SKM-1 treated with dmso at 0.1 percent for 144 hours (cell line): Measurements from ENCODE around the gene UBE2K.
"Not testable (repeated sequence)": the region's sequence is repeated elsewhere in the genome, so short reads cannot be mapped to it uniquely, and the experiment has no call there.

Experiments
- DNase-seq: peaks from one replicate; lab custom pipeline; 2025; ENCODE audit not compliant: unreplicated experiment; lab: John Stamatoyannopoulos, UW

The UBE2K gene, protein sequence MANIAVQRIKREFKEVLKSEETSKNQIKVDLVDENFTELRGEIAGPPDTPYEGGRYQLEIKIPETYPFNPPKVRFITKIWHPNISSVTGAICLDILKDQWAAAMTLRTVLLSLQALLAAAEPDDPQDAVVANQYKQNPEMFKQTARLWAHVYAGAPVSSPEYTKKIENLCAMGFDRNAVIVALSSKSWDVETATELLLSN

DNA sequence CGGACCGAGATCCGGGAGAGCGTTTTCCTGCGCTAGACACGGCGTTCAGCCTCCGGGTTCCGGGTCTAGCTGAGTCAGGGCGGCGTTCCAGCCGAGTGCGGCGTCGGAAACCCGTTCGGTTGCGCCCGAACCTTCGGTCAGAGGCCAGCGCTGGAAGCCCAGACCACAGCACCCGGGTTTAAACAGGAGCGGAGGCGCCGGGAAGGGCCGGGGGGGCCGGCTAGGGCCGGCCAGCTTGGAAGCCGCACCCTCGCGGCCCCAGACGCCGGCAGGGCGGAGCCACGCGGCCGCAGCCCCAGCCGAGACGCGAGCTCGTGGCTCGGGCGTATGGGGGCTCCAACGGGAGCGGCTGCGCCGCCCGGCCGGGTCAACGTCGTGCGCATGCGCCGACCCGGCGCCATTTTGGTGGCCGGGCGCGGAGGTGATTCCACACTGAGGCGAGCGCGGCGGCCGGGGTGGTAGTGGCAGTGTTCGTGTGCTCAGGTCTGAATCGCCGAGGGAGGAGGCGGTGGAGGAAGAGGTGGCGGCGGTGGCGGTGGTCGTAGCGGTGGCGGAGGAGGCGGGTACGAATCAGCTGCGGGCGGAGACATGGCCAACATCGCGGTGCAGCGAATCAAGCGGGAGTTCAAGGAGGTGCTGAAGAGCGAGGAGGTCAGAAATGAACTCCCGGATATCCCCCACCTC is at the start of gene UBE2K:
Gene UBE2K (plus strand): TSS at position 397 of the 684 bp plus-strand sequence. CDS start 192 bp downstream, at position 589.
- DNase-seq: peak; percentile 81

DNA sequence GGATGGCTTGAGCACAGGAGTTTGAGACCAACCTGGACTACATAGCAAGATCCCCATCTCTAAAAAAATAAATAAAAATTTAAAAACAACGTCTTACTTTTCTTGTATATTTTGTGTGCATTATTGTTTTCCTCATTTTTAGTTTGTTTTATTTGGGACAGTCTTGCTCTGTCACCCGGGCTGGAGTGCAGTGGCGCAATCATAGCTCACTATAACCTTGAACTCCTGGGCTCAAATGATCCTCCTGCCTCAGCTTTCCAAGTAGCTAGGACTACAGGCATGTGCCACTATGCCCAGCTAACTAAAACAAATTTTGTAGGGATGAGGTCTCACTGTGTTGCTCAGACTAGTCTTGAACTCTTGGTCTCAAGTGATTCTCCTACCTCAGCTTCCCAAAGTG is 49.7 kb upstream of the UBE2K start:
- DNase-seq: no peak

DNA sequence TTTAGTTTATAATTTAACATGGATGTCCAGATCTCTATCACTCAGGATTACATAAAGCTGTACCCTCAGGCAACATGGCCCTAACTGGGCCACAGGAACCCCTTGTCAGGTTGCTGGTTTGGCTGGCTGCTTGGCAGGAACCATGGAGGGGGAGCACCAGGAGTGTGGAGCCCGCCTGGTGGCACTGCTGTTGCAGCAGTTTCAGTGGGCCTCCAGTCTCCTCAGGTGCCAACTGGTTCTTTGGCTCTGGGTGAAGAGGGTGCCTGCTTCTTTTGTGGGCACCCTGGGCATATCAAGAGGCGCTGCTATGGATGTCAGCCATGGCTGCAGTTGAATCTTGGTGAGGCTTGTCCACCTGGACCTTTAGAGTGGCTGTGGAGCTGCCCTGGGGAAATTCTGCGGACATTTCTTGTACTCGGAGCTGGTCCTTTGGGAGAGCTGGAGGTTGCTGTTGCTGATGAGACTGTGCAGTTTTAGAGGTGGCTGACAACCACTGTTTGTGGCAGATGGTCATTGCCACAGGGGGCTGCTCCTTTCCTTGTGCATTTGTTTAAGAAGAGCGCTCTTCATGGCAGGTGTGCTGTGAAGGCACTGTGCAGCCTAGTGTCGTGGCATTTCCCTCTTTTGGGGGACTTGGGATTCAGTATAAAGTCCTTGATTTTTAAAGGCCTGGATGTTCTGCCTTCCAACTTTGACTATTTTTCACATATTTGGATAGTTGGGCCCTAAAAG is 48.9 kb upstream of the UBE2K start:
- no peak for DNase-seq

DNA sequence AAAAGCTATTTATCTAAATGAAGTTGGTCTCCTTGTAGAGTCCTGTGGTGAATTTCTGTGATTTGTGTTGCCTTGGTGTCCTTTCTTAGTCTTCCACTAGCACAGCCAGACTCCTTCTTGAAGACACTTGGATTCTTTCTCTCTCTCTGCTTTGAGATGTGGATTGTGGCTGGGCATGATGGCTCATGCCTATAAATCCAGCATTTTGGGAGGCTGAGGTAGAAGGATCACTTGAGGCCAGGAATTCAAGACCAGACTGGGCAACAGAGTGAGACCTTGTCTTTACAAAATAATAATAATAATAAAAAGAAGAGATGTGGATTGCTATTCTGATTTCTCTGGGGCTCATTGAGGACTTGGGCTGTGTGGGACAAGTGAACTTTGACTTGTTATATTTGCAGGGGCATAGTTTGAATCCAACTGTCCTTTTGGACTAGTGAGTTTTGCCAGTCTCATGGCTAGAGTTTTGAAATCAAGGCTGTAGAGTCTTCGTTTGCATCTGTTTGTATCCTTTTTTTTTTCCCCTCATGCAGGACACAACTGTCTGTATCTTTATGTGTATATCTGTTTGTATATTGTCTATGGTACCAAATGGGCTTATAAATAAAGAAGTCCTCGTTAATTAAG is 48.2 kb upstream of the UBE2K start:
- no peak for DNase-seq

DNA sequence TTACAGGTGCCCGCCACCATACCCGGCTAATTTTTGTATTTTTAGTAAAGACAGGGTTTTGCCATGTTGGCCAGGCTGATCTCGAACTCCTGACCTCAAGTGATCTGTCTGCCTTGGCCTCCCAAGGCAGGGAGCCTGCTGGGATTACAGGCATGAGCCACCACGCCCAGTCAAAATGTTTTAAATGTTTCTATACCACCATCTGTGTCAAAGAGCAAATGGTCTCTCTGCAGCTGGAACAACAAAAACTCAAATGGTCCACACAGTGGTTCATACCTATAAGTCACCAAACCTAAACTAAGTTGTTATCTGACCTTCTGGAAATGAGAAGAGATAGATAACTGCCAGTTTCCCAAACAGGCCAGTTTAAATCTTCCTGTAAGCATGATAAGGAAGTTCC is 46.4 kb upstream of the UBE2K start:
- not testable (repeated sequence) for DNase-seq

- DNase-seq: no peak
These were observed 42.7 kb upstream of the UBE2K start for GRCh38 chr4:39655211-39655610.

GRCh38 chr4:39655876-39656275 is 42.1 kb upstream of the UBE2K start:
- DNase-seq: no peak

DNA sequence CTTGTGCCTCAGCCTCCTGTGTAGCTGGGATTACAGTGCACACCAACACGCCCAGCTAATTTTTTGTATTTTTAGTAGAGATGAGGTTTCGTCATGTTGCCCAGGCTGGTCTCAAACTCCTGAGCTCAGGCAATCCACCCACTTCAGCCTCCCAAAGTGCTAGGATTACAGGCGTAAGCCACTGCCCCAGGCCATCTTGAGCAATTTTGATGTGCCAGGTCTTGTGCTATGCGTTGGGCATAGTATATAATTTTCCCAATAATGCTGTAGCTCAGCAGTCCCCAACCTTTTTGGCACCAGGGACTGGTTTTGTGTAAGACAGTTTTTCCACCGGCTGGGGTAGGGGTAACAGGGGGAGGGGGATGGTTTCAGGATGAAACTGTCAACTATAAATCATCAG is 41.3 kb upstream of the UBE2K start:
- DNase-seq: not testable (repeated sequence)

- no peak for DNase-seq
These were observed 40.5 kb upstream of the UBE2K start for GRCh38 chr4:39657465-39657864.

DNA sequence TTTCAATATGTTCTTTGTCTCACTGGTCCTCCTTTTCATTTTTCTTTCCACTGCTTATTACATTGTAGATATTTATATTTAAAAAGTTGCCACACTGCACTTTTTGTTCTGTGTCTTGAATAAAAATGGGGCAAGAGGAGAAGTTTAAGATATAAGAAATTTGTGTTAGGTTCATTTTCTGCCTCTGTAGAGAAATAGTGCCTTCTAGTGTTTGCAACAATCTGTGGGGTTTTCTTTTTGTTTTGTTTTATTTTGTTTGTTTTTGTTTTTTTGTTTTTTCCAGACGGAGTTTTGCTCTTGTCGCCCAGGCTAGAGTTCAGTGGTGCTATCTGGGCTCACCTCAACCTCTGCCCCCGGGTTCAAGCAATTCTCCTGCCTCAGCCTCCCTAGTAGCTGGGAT is 39.2 kb upstream of the UBE2K start:
- DNase-seq: no peak

DNA sequence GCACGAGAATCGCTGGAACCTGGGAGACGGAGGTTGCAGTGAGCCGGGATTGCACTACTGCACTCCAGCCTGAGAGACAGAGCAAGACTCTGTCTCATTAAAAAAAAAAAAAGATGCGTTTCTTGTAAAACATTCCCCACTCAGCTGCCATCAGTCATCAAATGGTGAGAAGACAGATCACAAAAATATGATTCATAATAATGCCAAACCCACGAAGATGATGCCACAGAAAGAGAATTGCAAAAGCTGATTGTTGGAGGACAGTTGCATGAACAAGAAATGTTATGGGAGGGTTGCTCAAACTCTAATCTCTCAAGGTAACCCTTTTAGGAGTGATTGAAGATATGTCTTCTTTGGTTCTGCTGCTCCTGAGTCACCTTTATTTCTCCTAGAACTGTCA is 37.9 kb upstream of the UBE2K start:
- no peak for DNase-seq

- DNase-seq: no peak
These were observed 37.2 kb upstream of the UBE2K start for GRCh38 chr4:39660757-39661156.

DNA sequence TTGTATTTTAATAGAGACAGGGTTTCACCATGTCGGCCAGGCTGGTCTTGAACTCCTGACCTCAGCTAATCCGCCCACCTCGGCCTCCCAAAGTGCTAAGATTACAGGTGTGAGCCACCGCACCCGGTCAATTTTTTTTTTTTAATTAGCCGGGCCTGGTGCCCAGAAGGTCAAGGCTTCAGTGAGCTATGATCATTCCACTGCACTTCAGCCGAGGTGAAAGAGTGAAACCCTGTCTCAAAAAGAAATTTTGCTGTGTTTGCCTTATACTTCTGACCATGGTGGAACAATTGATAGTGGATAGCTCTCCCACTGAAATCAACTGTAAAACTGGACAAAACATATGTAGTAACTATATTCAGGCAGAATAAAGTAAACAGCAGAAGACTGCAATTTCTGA is 35.3 kb upstream of the UBE2K start:
- DNase-seq: no peak

GRCh38 chr4:39664828-39665731 is 32.9 kb upstream of the UBE2K start:
- no peak for DNase-seq

- no peak for DNase-seq
These were observed 30.2 kb upstream of the UBE2K start for GRCh38 chr4:39667706-39668105.

GRCh38 chr4:39668887-39669286 is 29.0 kb upstream of the UBE2K start:
- DNase-seq: no peak

- not testable (repeated sequence) for DNase-seq
These were observed 27.6 kb upstream of the UBE2K start for GRCh38 chr4:39670296-39670695.

DNA sequence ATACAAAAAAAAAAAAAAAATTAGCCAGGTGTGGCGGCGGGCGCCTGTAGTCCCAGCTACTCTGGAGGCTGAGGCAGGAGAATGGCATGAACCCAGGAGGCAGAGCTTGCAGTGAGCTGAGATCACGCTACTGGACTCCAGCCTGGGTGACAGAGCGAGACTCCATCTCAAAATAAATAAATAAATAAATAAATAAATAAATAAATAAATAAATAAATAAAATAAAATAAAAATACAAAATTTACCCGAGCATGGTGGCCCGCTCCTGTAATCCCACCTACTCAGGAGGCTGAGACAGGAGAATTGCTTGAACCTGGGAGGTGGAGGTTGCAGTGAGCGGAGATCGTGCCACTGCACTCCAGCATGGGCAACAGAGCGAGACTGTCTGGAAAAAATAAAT is 22.3 kb upstream of the UBE2K start:
- DNase-seq: not testable (repeated sequence)

GRCh38 chr4:39681003-39681402 is 16.9 kb upstream of the UBE2K start:
- DNase-seq: not testable (repeated sequence)

GRCh38 chr4:39682138-39682537 is 15.8 kb upstream of the UBE2K start:
- no peak for DNase-seq

- DNase-seq: no peak
These were observed 11.9 kb upstream of the UBE2K start for GRCh38 chr4:39685990-39686389.
